CD1c-positive myeloid dendritic cell (primary cell): ENCODE measurements around the gene MBTPS1.

ENCODE experiments used
- DNase-seq: peaks from one replicate; pipeline ENCODE4 v3.0.0-alpha.2; 2016; ENCODE audit errors: extremely low spot score

The MBTPS1 gene

DNA sequence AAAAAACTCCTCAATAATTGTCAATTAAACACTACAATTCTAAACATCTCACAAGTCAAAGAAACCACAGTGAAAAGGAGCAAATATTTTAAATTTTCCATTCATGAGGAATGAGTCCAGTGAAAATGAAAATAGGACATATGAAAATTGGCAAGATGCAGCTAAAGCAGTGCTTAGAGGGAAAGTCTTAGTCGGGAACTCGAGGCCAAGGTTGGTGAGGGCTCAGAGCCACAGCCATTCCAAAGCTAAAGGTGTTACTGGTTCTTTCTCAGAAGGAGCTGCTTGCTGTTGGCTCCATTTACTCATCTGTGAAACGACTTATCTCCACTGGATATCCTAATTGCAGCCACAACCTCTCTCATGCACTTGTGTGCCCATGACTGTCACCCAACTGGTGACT, 80.6 kb downstream of the MBTPS1 start:
- no peak for DNase-seq

DNA sequence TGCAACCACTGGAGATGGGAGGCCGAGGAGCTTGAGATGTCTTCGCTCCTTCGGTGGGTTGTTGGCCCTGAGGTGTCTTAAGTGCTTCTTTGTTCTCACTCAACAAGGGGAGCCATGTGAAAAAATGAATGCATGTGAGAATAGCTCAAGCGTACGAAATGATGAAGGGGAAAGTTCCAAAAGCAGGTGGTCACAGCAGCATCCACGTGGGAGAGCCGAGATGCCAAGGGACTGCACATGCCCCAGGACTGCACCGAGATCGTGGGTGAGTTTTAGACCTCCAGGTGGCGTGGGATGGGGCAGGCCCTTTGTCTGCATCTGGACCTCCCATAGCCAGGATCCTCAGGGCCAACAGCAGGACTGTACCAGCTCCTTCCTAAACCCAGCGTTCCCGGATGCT, 82.2 kb downstream of the MBTPS1 start:
- no peak for DNase-seq

DNA sequence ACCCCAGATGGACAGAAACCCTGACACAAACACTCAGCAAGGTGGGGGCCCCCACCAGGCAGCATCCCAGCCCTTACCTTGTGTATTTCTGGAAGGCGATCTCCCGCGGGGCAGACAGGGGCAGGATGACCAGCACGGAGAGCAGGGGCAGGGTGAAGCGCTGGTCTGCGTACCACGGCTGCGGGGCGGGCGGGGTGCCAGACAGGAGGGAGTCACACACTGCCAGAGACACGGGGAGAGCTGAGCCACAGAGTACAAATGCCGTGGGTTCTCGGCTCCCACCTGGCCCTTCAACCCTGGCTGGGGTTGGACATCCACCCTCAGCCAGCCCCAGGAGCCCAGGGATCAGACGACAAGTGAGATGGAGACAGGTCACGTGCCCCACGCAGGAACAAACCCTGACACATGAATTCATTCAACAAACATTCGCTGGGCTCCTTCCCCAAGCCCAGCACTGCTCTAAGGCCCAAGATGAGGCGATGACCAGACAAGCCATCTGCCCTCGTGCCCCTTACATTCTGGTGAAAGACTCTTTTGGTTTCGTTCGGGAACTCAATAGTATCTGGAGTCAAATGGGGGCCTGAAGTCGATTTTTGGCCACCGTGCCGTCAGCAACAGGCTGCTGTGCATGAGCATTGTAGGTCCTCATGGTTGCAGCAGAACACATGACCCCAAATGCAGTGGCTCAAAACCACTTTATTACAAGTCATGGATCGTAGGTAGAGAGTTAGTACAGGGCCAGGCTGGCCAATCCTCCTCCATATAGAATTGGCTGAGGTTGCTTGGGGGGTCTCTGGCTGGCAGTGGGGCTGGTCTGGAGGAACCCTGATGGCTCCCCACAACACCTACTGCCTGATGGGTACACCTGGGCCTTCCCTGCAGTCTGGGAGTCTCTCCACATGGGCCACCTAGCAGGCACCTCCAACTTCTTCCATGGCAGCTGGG, 83.2 kb downstream of the MBTPS1 start:
- DNase-seq: no peak

DNA sequence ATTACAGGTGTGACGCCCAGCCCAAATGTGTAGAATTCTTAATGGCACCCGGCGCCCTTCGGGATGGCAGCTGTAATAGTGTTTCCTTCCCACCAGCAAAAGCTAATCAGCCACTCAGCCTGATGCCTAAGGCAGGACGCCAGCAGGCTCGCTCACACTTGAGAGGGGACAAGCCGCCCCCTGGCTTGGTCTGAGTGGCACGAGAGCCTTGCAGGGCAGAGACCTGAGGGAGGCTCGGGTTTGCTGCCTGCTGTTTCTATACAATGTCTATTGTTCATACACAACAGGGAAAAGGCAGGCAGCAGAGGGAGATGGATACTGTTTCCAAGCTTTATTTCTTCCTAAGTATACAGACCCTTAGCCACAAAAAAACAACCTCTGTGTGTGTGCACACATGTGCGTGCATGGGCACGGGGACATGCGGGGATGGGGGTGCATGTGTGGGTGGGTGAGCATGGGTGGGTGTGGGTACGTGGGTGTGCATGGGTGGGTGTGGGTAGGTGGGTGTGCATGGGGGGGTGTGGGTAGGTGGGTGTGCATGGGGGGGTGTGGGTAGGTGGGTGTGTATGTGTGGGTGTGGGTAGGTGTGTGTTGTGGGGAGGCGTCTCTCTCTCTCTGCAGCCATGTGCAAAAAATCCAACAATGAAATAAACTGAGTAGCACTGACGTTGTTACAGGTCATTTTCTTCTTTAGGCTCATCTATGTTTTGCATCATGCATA, 84.1 kb downstream of the MBTPS1 start:
- no peak for DNase-seq

DNA sequence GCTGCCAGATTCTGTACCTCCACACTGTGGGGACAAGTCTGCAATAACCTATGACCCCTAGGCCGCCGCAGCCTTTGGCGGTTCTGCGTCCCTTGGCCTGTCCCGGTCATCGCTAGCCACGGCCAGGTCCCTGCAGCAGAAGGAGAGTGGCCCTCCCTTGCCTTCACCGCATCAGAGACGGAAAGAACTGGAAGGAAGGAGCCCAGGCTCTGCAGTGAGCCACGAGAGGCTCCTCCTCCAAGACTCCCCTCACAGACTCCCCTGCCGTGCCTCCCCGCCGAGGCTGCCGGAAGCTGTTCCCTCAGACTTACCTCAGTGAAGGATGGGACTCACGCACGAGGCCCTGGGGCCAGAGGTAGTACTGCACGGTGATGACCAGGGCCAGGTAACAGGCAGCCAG, 85.2 kb downstream of the MBTPS1 start:
- DNase-seq: no peak

DNA sequence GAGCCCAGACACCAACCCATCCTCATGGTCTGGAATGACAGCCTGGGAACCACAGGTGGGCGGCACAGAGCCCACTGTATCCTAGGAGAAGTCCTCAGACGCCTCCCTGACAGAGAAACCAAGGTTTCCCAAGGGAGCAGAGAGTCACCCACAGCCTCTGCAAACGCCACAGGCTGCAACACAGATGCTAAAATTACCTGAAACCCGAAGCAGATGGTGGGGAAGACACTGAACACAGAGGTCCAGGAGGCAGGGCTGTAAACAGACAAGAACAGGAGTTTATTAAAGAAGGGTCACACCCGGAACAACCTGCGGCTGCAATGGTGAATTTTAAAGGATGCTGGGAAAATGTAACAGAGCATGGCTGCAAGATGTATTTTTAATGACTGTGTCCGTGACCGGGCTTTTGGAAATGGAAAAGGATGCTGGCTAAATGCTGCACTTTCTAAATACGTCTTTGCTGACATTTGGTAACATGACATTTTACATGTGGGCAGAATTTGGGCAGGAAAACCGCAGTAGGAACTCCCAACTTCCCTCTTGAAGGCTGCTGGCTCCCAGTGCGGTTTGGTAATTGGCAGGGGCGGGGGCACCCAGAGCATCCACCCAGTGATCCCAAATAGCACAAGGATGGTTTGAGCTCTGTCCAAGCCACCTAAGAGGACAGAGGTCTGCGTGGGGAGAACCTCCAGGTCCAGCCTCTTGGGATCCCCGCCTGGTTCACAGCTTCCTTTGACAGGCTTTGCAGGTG, 87.3 kb downstream of the MBTPS1 start:
- peak; percentile 68 for DNase-seq

DNA sequence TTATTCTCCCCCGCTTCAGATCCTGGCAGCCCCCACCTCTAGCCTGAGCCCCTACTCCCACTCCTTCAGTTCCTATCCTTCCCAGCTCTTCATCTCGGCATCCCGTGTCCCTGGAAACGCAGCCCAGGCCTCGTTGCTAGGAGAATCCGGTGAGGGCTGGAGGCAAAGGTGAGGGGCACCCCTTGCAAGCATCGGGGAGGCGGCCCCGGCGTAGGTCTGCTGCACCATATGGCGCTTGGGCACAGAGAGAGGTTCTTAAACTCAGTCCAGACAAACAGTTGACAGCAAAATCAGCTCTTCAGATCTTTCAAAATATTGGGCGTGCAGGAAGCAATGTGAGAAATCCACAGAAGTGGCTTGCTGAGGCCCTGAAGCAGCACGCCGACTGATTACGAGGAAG, 89.1 kb downstream of the MBTPS1 start:
- no peak for DNase-seq

DNA sequence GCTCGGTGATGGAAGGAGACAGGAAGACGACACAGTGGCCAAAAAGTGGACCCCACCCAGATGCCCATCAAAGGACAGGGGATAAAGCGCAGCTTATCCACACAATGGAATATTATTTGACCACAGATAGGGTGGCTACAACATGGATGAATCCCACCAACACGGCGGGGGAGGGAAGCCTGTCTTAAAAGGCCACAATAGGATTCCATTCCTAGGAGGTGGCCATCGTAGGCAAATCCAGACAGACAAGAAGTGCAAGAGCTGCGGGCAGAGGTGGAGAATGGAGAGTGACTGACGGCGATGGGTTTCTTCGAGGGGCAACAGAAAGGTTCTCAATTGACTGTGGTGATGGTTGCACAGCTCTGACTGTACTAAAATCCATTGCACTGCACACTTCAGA, 90.1 kb downstream of the MBTPS1 start:
- no peak for DNase-seq

DNA sequence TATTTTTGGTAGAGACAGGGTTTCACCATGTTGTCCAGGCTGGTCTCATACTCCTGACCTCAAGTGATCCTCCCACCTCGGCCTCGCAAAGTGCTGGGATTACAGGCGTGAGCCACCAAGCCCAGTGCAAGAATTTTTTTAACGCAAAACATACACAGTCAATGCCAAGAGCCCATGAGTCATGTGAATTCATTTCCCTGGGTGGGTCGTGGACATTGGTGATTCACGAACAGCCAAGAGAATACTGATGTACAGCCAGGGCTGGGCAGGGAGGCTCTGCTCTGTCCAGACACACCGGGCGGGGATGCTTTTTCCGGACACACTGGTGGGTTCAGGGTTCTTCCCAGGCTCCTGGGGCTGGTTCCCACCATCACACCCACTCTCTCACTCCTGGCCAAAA, 91.9 kb downstream of the MBTPS1 start:
- no peak for DNase-seq

DNA sequence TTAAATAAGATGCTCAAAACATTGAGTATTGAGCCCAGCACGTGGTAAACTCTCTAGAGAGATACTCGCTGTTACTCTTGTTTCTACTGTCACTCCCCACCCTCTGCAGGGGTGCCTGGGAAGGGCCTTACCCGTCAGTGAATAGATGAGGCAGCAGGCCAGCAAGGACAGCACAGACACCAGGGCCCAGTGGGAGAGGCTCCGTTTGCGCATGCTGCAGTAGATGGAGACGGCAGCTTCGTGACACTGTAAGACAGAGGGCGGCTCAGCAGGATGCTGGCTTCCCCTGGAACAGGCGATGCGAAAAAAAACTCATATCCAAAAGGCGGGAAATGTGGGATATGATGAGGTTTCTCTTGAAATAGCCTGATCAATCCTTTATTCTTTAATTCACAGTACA, 94.1 kb downstream of the MBTPS1 start:
- no peak for DNase-seq

DNA sequence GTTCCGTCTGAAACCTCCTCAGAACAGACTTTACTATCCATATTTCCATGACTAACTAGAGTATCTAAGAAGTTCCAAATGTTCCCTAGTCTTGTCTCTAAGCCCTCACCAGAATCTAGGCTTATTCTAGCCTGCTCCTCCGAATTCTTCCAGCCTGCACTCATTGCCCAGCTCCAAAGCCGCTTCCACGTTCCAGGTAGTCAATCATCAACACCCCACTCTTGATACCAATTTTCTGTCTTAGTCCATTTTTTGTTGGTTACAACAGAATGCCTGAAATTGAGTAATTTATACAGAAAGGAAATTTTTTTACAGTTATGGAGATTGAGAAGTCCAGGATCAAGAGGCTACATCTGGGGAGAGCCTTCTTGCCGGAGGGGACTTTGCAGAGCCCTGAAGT, 95.3 kb downstream of the MBTPS1 start:
- DNase-seq: no peak

DNA sequence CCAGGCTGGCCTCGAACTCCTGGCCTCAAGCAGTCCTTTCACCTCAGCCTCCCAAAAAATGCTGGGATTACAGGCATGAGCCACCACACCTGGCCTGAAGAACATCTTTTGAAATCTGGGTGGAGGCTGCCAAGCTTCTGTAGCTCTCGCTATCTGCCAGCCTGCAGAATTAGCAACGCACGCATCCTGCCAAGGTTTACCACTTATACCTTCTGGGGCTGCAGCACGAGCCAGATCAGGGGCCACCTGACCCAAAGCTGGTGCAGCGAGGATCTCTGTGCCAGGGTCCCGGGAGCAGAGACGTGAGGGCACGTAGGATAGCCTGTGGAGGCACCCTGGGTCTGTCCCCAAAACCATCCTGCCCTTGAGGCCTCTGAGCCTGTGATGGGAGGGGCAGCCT, 96.4 kb downstream of the MBTPS1 start:
- no peak for DNase-seq

DNA sequence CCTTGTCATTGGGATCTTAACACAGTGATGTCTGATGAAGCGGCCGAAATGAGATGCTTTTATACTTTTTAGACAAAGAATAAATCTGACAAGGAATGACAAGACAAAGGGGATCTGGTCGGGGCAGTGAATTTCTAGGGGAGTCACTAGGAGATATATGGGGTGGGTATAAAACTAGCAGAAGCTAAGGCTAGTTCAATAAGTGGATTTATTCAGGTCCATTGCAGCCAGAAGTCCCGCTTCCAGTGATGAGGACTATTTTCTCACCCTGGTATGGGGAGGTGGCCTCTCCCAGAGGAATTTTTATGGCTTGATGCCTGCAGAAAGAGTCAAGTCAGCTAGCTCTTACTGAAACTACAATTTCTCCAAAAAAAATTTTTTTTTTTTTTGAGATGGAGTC, 98.0 kb downstream of the MBTPS1 start:
- no peak for DNase-seq

DNA sequence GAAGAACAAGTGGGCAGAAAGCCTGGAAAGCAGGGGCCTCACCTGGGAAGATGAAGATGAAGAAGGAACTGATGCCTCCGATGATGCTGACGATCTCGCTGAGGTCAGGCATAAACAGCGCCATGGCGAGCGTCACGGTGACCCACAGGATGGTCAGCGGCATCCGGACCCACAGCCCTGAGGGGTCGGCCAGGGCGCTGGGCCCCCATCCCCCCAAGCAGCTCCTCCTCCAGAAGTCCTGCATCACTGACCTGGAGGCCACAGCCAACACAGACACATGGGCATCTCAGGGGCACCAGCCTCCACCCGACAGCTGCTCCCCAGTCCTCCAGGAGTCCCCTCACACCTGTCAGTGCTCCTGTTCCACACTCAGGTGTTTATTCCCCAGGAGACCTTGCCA, 100.3 kb downstream of the MBTPS1 start:
- no peak for DNase-seq

DNA sequence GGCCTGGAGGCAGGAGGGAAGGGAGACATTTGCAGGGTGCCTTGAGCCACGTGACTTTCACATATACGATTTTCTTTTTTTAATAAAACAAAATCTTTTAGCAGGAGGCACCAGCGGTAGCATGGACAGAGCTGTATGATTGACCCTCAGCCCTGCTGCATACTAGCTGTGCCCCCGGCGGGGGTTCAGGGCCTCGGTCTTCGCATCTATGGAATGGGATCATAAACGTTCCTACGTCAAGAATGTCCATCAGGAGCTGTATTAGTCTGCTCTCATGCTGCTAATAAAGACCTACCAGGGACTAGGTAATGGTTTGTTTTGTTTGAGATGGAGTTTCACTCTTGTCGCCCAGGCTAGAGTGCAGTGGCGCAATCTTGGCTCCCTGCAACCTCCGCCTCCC, 101.3 kb downstream of the MBTPS1 start:
- DNase-seq: no peak

DNA sequence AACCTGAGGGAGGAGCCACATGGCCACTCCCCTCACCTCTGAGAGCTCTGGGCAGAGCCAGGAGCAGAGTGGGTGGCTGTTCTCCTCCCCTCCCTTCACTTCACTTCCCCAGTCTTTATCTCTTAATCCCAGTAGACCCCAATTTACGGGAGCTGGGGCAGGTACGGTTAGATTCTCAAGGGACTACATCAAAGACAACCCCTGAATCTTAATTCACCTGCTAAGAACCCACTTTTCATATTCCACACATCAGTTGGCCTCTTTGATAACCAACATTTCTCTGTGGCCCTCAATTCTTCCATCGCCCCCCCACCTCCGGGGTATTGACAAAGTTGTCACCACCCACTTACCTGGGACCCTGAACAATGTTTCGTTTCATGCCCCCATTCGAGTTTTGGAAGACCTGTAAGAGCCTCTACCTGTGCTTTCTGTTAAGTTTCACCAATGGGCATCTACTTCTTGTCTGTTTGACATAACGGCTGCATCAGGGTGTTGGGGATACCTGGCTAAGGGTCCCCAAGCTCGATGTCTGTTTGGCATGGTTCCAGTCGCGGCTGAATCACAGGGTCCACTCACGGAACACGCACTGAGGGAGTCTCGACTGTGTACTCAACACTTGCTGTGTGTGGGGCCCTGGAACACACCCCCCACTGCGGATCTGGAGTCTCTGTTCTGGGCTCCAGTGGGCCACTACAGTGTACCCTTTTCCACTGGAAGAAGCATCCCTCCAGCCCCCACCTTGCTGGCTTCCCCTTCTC, 102.0 kb downstream of the MBTPS1 start:
- no peak for DNase-seq

DNA sequence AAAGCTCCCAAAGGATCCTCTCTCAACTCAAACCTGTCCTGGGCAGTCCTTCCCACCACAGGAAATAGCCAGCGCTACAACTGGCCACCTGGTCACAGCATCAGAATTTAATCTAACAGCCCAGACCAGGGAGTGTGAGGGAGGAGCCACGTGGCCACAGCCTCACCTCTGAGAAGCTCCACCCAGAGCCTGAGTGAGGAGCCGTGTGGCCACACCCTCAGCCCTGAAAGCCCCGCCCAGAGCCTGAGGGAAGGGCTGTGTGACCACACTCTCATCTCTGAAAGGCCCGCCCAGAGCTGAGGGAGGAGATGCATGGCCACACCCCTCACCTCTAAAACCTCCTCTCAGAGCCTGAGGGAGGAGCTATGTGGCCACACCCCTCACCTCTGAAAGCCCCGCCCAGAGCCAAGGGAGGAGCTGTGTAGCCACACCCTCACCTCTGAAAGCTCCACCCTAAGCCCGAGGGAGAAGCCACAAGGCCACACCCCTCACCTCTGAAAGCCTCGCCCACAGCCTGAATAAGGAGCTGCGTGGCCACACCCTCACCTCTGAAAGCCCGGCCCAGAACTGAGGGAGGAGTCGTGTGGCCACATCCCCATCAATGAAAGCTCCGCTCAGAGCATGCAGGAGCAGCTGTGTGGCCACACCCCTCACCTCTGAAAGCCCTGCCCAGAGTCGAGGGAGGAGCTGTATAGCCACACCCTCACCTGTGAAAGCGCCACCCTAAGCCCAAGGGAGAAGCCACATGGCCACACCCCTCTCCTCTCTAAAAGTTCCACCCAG, 102.8 kb downstream of the MBTPS1 start:
- DNase-seq: peak; percentile 75

DNA sequence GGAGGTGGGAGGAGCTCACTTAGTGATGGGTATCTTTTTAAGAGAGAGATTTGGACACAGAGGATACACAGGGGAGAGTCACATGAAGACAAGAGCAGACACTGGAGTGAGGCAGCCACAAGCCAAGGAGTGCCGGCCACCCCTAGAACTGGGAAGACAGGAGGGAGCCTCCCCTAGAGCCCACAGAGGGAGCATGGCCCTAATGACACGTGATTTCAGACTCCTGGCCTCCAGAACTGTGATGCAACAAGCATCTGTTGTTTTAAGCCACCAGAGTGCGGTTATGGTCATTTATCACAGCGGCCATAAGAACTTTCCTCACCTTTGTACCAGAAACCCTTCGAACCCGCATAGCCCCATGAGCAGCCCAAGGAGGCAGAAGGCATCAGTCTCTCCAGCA, 107.5 kb downstream of the MBTPS1 start:
- DNase-seq: no peak

DNA sequence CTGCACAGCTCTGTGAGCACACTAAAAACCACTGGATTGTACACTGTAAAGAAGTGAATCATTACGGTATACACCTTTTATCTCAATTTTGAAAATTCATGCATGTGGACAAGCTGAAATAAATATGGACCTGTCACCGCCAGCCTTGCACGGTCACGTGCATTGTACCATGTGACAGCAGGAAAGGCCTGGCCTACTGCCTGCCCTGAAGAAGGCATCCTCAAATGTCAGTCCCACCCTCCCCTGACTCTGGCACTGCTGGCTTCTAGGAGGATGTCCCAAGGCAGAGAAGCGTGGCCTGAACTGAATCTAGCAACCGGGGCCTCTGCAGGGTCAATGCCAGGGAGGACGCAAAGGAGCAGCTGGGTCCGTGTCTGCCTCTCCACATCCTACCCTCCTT, 108.8 kb downstream of the MBTPS1 start:
- DNase-seq: no peak

DNA sequence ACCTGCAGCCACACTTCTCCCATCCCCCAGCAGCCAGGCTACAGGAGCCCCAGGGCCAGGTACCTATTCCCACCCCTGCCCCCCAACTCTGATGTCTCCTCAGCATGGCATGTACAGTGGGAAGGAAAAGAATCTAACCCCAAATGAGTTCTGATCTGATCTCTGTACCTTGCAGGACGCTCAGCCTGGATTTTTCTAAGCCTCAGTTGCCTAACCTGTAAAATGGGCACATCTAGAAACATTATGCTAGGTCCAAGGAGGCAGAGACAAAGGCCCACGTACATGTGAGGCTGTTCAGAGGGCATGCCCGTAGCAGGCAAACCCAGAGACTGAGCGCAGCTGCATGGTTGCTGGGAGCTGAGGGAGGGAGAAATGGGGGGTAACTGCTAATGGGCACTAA, 109.2 kb downstream of the MBTPS1 start:
- no peak for DNase-seq

DNA sequence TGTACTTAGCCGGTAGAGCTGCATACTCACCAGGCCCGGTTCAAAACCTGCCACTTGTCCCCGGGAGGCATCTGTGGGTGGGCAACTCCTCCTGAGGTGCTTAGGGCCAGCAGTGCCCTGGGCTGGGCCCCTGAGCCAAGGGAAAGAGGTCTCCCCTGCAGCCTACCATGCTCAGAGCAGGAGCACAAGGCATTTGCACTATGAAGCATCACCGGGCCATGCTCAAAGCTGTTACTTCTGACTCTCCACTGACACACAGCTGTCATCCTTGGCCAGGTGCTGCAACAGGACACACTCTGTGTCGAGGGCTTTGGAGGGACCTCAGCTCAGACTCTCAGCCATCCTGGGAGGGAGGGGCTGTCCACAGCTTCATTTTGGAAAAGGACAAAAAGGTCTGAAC, 111.4 kb downstream of the MBTPS1 start:
- DNase-seq: no peak
